ENCODE results near the gene HGFAC. TPM values are rescaled to one million over a fixed set of nuclear protein-coding genes. Genes with fewer than 3 reads are reported as not detected.

The HGFAC gene
- total and polyA plus RNA-seq, 10 of the 15 experiments (the other 5 are each of a cell fraction or from before 2014, with no cell fraction given) = 0.38 TPM; not detected in 9

DNA sequence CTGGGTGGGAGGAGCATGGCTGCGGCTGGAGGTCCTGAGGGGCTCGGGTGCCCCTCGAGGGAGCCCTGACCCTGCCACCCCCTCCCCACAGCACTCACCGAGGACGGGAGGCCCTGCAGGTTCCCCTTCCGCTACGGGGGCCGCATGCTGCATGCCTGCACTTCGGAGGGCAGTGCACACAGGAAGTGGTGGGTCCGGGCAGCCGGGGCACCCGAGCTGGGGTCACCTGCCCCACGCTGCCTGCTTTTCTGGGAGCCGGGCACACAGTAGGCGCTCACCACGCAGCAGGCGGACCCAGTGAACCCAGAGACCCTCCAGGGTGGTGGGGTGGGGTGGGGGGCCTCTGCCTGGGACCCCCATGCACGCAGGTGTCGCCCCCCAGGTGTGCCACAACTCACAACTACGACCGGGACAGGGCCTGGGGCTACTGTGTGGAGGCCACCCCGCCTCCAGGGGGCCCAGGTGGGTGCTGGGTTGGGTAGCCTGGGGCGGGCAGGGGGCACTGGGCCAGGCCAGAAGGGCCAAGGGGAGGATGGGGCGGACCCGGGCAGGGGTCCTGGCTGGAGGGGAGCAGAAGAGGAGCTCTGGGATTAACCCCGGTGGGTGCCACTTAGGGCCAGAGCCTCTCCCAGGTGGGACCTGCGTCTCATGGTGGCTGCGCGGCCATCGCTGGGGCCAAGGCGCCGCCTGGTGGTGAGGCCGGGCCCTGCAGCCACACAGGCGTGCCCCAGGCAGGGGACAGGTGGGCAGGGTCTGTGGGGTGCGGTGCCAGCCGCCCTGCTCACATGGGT, 1.4 kb downstream of the HGFAC start:
- BruUV-seq (replicated peaks) = no TSS peak
- Histone ChIP-seq H3K4me3 (no peak overlapping the region), H3K79me2 (ENCODE audit: control insufficient read depth, insufficient read depth, low read length) (no peaks in the 10 kb centered on the region), H3K27ac (ENCODE audit: control insufficient read depth, insufficient read depth) (no peak overlapping the region), H3K4me2 (ENCODE audit: control insufficient read depth, insufficient read depth) (no peak overlapping the region), H3K4me1 (ENCODE audit: control insufficient read depth, insufficient read depth, low read length) (no peaks in the 10 kb centered on the region), H3K27me3 (replicated peaks in 1 of 2; ENCODE audit: control insufficient read depth in 2 of 2, insufficient read depth in 2 of 2, low read length in 1 of 2) (no peaks in the 10 kb centered on the region), H2AFZ (ENCODE audit: control insufficient read depth, low read depth, low read length) (no peak overlapping the region), H3K9me3 (replicated peaks; ENCODE audit: control insufficient read depth, insufficient read depth, low read length) (no peaks in the 10 kb centered on the region), H3K9ac (ENCODE audit: control insufficient read depth, insufficient read depth, low read length) (no peak overlapping the region), H3K36me3 (ENCODE audit: control insufficient read depth in 2 of 2, insufficient read depth in 2 of 2, low read length in 1 of 2) (no peaks in the 10 kb centered on the region), H4K20me1 (ENCODE audit: control insufficient read depth, insufficient read depth) (no peaks in the 10 kb centered on the region)
- 18% methylated on average over 28 of the region's 36 CpGs for WGBS (ENCODE audit: insufficient coverage, insufficient replicate concordance, low lambda C conversion rate, missing lambda C conversion rate)
- peak; percentile 95 for ATAC-seq
- ChIA-PET POLR2A (no interaction called here), RAD21 (ENCODE audit: unreplicated experiment) (interaction anchor here (1.0 to 1.5 kb wide), 3 partner anchors 37 to 109 kb away, joined by 3 to 9 read pairs (median 3); no protein-coding TSS in a partner anchor), SMC1A (ENCODE audit: uncharacterized antibody, unreplicated experiment) (interaction anchor here (0.9 to 5.8 kb wide), 4 partner anchors 86 to 109 kb away, joined by 3 to 35 read pairs (median 4); no protein-coding TSS in a partner anchor), CTCF (interaction anchor here (0.6 to 7.0 kb wide), 8 partner anchors 8 to 405 kb away, joined by 3 to 81 read pairs (median 3); no protein-coding TSS in a partner anchor)
- no peak for DNase-seq (ENCODE audit: low read depth, low spot score)
- intact Hi-C loops (cut with micrococcal nuclease; ENCODE audit: unreplicated experiment) (loop anchor here (1.0 to 2.0 kb wide), 2 partner anchors 97 to 336 kb away; no protein-coding TSS in a partner anchor), in situ Hi-C loops (cut with MboI) (loop anchor here (10.0 kb wide), 1 partner anchor 338 kb away; no protein-coding TSS in a partner anchor)
- FAIRE-seq = no peak
- TF ChIP-seq RAD21 (IDR thresholded peaks at IDR 0.05; ENCODE audit: insufficient read depth, low read depth, low read length) = peak; percentile 90
- no peak for TF ChIP-seq IRF5 (IDR thresholded peaks at IDR 0.05; ENCODE audit: borderline replicate concordance)
- 0 out of 2 replicates have a peak, but pooled peaks have one; percentile 28 for TF ChIP-seq NBN (IDR thresholded peaks at IDR 0.05)
- peak; percentile 23 for TF ChIP-seq SP1 (IDR thresholded peaks at IDR 0.05; ENCODE audit: low read depth, low read length)
- peak; percentile 14 for TF ChIP-seq RELA (IDR thresholded peaks at IDR 0.05; ENCODE audit: borderline replicate concordance, partially characterized antibody)
- no peak for TF ChIP-seq HDAC6 (IDR thresholded peaks at IDR 0.05; ENCODE audit: unreplicated experiment)
- TF ChIP-seq, protein P1, sequence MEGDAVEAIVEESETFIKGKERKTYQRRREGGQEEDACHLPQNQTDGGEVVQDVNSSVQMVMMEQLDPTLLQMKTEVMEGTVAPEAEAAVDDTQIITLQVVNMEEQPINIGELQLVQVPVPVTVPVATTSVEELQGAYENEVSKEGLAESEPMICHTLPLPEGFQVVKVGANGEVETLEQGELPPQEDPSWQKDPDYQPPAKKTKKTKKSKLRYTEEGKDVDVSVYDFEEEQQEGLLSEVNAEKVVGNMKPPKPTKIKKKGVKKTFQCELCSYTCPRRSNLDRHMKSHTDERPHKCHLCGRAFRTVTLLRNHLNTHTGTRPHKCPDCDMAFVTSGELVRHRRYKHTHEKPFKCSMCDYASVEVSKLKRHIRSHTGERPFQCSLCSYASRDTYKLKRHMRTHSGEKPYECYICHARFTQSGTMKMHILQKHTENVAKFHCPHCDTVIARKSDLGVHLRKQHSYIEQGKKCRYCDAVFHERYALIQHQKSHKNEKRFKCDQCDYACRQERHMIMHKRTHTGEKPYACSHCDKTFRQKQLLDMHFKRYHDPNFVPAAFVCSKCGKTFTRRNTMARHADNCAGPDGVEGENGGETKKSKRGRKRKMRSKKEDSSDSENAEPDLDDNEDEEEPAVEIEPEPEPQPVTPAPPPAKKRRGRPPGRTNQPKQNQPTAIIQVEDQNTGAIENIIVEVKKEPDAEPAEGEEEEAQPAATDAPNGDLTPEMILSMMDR (IDR thresholded peaks at IDR 0.05 in 2 of 3, conservative IDR thresholded peaks at IDR 0.05 in 1 of 3; ENCODE audit: control insufficient read depth in 2 of 3, extremely low read depth in 1 of 3, insufficient read depth in 1 of 3, low read depth in 3 of 3, low read length in 3 of 3) = peak; percentile 96 to 99 (median 98); a peak in 5 of 6 replicates
- TF ChIP-seq, protein P2, sequence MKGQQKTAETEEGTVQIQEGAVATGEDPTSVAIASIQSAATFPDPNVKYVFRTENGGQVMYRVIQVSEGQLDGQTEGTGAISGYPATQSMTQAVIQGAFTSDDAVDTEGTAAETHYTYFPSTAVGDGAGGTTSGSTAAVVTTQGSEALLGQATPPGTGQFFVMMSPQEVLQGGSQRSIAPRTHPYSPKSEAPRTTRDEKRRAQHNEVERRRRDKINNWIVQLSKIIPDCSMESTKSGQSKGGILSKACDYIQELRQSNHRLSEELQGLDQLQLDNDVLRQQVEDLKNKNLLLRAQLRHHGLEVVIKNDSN (IDR thresholded peaks at IDR 0.05; ENCODE audit: borderline replicate concordance, extremely low read length, insufficient read depth, low read depth, low read length) = no peak
- 0 out of 2 replicates have a peak, but pooled peaks have one; percentile 64 for TF ChIP-seq LARP7 (IDR thresholded peaks at IDR 0.05)
- peak; percentile 41; the same call in 1 of the 2 replicates for TF ChIP-seq ZNF592 (IDR thresholded peaks at IDR 0.05)
- TF ChIP-seq RB1 (IDR thresholded peaks at IDR 0.05; ENCODE audit: borderline replicate concordance) = 0 out of 2 replicates have a peak, but pooled peaks have one; percentile 21
- 0 out of 2 replicates have a peak, but pooled peaks have one; percentile 47 for TF ChIP-seq SMARCA5 (IDR thresholded peaks at IDR 0.05)
- peak; percentile 92 for TF ChIP-seq YY1 (IDR thresholded peaks at IDR 0.05; ENCODE audit: low read depth, low read length)
- TF ChIP-seq WRNIP1 (IDR thresholded peaks at IDR 0.05; ENCODE audit: borderline replicate concordance, low read depth, low read length) = no peak

Data from GM12878 (cell line).